IPS-15b (cell line): ENCODE data around the gene ITGAX.

Source experiments
- H3K27me3 ChIP-seq: one replicate; pipeline ENCODE4 v1.6.1; 2013; ENCODE audit warnings: low read length; ENCODE audit not compliant: control insufficient read depth, insufficient read depth
- H3K36me3 ChIP-seq: one replicate; pipeline ENCODE4 v1.6.1; 2013; ENCODE audit warnings: low read length; ENCODE audit not compliant: control insufficient read depth, insufficient read depth
- H3K4me1 ChIP-seq: one replicate; pipeline ENCODE4 v1.6.1; 2013; ENCODE audit warnings: mild to moderate bottlenecking, low read length; ENCODE audit not compliant: control insufficient read depth, insufficient read depth
- H3K4me3 ChIP-seq: one replicate; pipeline ENCODE4 v1.5.1; 2013; ENCODE audit warnings: low read depth, low read length
- H3K9ac ChIP-seq: one replicate; pipeline ENCODE4 v1.6.1; 2013; ENCODE audit warnings: low read depth, mild to moderate bottlenecking, low read length
- H3K9me3 ChIP-seq: one replicate; pipeline ENCODE4 v1.6.1; 2013; ENCODE audit warnings: mild to moderate bottlenecking, low read length; ENCODE audit not compliant: control insufficient read depth, insufficient read depth

Gene ITGAX

GRCh38 chr16:31403590-31404352 is 48.8 kb downstream of the ITGAX start:
- no peaks in the 10 kb centered on the region for H3K9me3 ChIP-seq
- H3K27me3 ChIP-seq: no peaks in the 10 kb centered on the region
- H3K4me1 ChIP-seq: no peaks in the 10 kb centered on the region
- H3K4me3 ChIP-seq: no peak overlapping the region
- H3K9ac ChIP-seq: no peak overlapping the region
- H3K36me3 ChIP-seq: no peaks in the 10 kb centered on the region

GRCh38 chr16:31404353-31405064 is 49.5 kb downstream of the ITGAX start:
- H3K4me1 ChIP-seq: no peaks in the 10 kb centered on the region
- H3K27me3 ChIP-seq: no peaks in the 10 kb centered on the region
- H3K4me3 ChIP-seq: no peak overlapping the region
- no peaks in the 10 kb centered on the region for H3K36me3 ChIP-seq
- no peak overlapping the region for H3K9ac ChIP-seq
- no peaks in the 10 kb centered on the region for H3K9me3 ChIP-seq

- no peak overlapping the region for H3K4me3 ChIP-seq
- no peaks in the 10 kb centered on the region for H3K9me3 ChIP-seq
- no peaks in the 10 kb centered on the region for H3K27me3 ChIP-seq
- no peak overlapping the region for H3K9ac ChIP-seq
- no peaks in the 10 kb centered on the region for H3K36me3 ChIP-seq
- no peaks in the 10 kb centered on the region for H3K4me1 ChIP-seq
These were observed 52.4 kb downstream of the ITGAX start for GRCh38 chr16:31407406-31407805.

- no peaks in the 10 kb centered on the region for H3K36me3 ChIP-seq
- H3K9me3 ChIP-seq: no peaks in the 10 kb centered on the region
- H3K4me1 ChIP-seq: no peaks in the 10 kb centered on the region
- H3K9ac ChIP-seq: no peak overlapping the region
- H3K4me3 ChIP-seq: no peak overlapping the region
- no peaks in the 10 kb centered on the region for H3K27me3 ChIP-seq
These were observed 54.5 kb downstream of the ITGAX start for GRCh38 chr16:31409433-31409832.

- Histone ChIP-seq H3K27me3 (no peaks in the 10 kb centered on the region), H3K9ac (no peak overlapping the region), H3K4me3 (no peak overlapping the region), H3K4me1 (no peaks in the 10 kb centered on the region), H3K9me3 (no peaks in the 10 kb centered on the region), H3K36me3 (no peaks in the 10 kb centered on the region)
These were observed 55.1 kb downstream of the ITGAX start for GRCh38 chr16:31410082-31410481.

- Histone ChIP-seq H3K9me3 (no peaks in the 10 kb centered on the region), H3K4me3 (no peak overlapping the region), H3K36me3 (no peaks in the 10 kb centered on the region), H3K27me3 (no peaks in the 10 kb centered on the region), H3K4me1 (no peaks in the 10 kb centered on the region), H3K9ac (no peak overlapping the region)
These were observed 56.3 kb downstream of the ITGAX start for GRCh38 chr16:31411024-31411844.

- Histone ChIP-seq H3K27me3 (no peaks in the 10 kb centered on the region), H3K36me3 (no peaks in the 10 kb centered on the region)
These were observed 57.8 kb downstream of the ITGAX start for GRCh38 chr16:31412750-31413149.

GRCh38 chr16:31413381-31413780 is 58.4 kb downstream of the ITGAX start:
- no peaks in the 10 kb centered on the region for H3K27me3 ChIP-seq
- no peak overlapping the region for H3K9ac ChIP-seq

More at GRCh38 chr16:31412750-31413149, 57.8 kb downstream of the ITGAX start:
- H3K9ac ChIP-seq: no peak overlapping the region
- no peak overlapping the region for H3K4me3 ChIP-seq
- no peaks in the 10 kb centered on the region for H3K9me3 ChIP-seq
- no peaks in the 10 kb centered on the region for H3K4me1 ChIP-seq

GRCh38 chr16:31413943-31414342 is 59.0 kb downstream of the ITGAX start:
- H3K4me1 ChIP-seq: no peaks in the 10 kb centered on the region
- no peak overlapping the region for H3K4me3 ChIP-seq
- H3K9ac ChIP-seq: no peak overlapping the region
- no peaks in the 10 kb centered on the region for H3K36me3 ChIP-seq
- no peaks in the 10 kb centered on the region for H3K9me3 ChIP-seq
- no peaks in the 10 kb centered on the region for H3K27me3 ChIP-seq

More at GRCh38 chr16:31413381-31413780, 58.4 kb downstream of the ITGAX start:
- no peaks in the 10 kb centered on the region for H3K4me1 ChIP-seq
- no peak overlapping the region for H3K4me3 ChIP-seq
- H3K36me3 ChIP-seq: no peaks in the 10 kb centered on the region
- no peaks in the 10 kb centered on the region for H3K9me3 ChIP-seq

GRCh38 chr16:31414706-31415105 is 59.7 kb downstream of the ITGAX start:
- Histone ChIP-seq H3K9ac (no peak overlapping the region), H3K4me3 (no peak overlapping the region), H3K27me3 (no peaks in the 10 kb centered on the region), H3K4me1 (no peaks in the 10 kb centered on the region), H3K9me3 (no peaks in the 10 kb centered on the region), H3K36me3 (no peaks in the 10 kb centered on the region)

- Histone ChIP-seq H3K4me3 (no peak overlapping the region), H3K9ac (no peak overlapping the region), H3K4me1 (no peaks in the 10 kb centered on the region), H3K36me3 (no peaks in the 10 kb centered on the region), H3K9me3 (no peaks in the 10 kb centered on the region), H3K27me3 (no peaks in the 10 kb centered on the region)
These were observed 61.4 kb downstream of the ITGAX start for GRCh38 chr16:31416371-31416770.
